RPMI8226 (cell line): ENCODE results near the gene NECAP2.
"Not testable (repeated sequence)": the region's sequence is repeated elsewhere in the genome, so short reads cannot be mapped to it uniquely, and the experiment has no call there.

ENCODE experiments used
- DNase-seq: peaks from one replicate; pipeline ENCODE4 v3.0.0-alpha.2; 2015

The NECAP2 gene

DNA sequence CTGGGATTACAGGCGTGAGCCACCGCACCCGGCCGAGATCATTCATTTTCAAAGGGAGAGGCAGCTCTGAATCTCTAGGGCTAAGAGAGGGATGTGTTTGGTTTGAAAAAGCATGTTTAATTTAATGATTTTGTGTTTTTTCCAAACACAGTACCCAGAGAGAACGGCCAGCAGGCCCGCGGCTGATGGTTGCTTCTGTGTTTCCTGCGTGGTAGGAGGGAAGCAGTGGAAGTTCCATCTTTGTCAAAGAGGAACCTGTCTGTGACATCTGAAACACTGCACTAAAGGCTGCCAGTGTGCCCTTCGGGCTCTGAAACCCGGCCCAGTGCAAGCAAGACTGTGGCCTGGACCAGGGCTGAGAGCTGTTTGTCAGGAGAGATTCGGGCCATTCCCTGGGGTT is 59.9 kb downstream of the NECAP2 start:
- DNase-seq: not testable (repeated sequence)

DNA sequence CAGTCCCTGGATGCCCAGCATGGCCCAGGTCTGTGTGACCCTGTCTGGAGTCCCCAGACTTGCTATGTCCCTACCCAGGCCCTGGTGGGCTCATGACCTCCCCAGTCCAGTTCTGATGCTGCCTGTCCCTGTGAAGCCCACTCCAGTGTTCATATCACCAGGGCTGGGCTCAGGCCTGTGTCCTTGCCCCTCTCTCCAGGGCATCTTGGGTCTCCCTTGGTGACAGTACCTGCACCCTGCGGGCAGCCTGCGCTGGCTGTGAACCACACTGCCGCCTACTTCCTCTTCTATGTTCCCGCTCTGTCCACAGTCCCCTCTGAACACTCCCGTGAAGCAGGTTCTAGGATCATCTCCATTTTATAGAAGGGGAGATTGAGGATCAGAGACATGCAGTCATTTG is 60.5 kb downstream of the NECAP2 start:
- DNase-seq: not testable (repeated sequence)

- not testable (repeated sequence) for DNase-seq
Observed at GRCh38 chr1:16501446-16501845, 60.9 kb downstream of the NECAP2 start.

DNA sequence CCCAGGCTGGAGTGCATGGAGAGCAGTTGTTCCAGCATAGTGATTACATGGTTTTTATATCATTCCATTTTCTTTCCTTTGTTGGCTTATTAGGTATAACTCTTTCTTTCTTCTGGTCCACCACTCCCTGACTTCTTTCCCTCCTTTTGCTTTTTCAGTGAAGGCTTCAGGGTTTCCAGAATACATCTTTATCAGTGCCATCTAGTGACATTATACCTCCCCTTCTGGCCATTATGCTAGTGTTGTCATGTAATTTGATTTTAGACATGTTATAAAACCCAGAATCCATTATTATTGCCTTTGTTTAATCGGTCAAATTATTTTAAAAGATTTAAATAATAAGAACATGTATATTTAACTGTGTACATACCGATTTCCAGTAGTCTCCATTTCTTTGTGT is 63.0 kb downstream of the NECAP2 start:
- DNase-seq: no peak

- not testable (repeated sequence) for DNase-seq
Observed at GRCh38 chr1:16505870-16506269, 65.3 kb downstream of the NECAP2 start.

GRCh38 chr1:16506364-16507136 is 66.0 kb downstream of the NECAP2 start:
- not testable (repeated sequence) for DNase-seq

- DNase-seq: peak; percentile 53
Observed at GRCh38 chr1:16508861-16509445, 68.4 kb downstream of the NECAP2 start.
